ENCODE results near the gene MED12L.
A peak's percentile ranks its signal among the peaks of the same experiment; 100 is the strongest.

- TF ChIP-seq CTCF (IDR thresholded peaks at IDR 0.05) (peak in 1 of 6 experiments; percentile 11), POLR2A (IDR thresholded peaks at IDR 0.05) (peak in 1 of 2 donors; percentile 32)
Measured at GRCh38 chr3:151085227-151085888, at the start of gene MED12L.

Data from thyroid gland (tissue), 4 donors.